SK-N-SH treated with all-trans-retinoic acid at 6 μM for 48 hours (cell line): ENCODE results near the gene RPL32.

ENCODE experiments used
- ATAC-seq: fragments of 200-7000 bp; cut with Tn5 transposase; 3 replicates; pipeline ENCODE4 v1.9.1; 2020; ENCODE audit warnings: mild to moderate bottlenecking, moderate library complexity
- BACH2 ChIP-seq: fragments of 250-450 bp; sonication (Bioruptor Pico); IDR thresholded peaks from 2 replicates; pipeline ENCODE4 v1.9.0; 2021; ENCODE audit warnings: mild to moderate bottlenecking, borderline replicate concordance
- CREB5 ChIP-seq: fragments of 250-450 bp; sonication (Bioruptor Pico); IDR thresholded peaks from 2 replicates; pipeline ENCODE4 v1.5.1; 2020; ENCODE audit warnings: low read depth, mild to moderate bottlenecking, moderate library complexity
- CSDC2 ChIP-seq: fragments of 250-450 bp; sonication (Bioruptor Pico); IDR thresholded peaks from 2 replicates; pipeline ENCODE4 v1.5.0; 2020; ENCODE audit warnings: mild to moderate bottlenecking, moderate library complexity
- CSRNP3 ChIP-seq: fragments of 250-450 bp; sonication (Bioruptor Pico); IDR thresholded peaks from 2 replicates; pipeline ENCODE4 v1.5.1; 2021; ENCODE audit warnings: mild to moderate bottlenecking, moderate library complexity
- ESRRG ChIP-seq: fragments of 250-450 bp; sonication (Bioruptor Pico); IDR thresholded peaks from 2 replicates; pipeline ENCODE4 v1.6.1; 2021; ENCODE audit warnings: mild to moderate bottlenecking
- GLIS3 ChIP-seq: fragments of 250-450 bp; sonication (Bioruptor Pico); IDR thresholded peaks from 2 replicates; pipeline ENCODE4 v1.5.0; 2020; ENCODE audit warnings: mild to moderate bottlenecking, moderate library complexity
- ISL1 ChIP-seq: fragments of 250-450 bp; sonication (Bioruptor Pico); IDR thresholded peaks from 2 replicates; pipeline ENCODE4 v2.1.2; 2022; ENCODE audit warnings: mild to moderate bottlenecking, moderate library complexity
- OSR1 ChIP-seq: fragments of 250-450 bp; sonication (Bioruptor Pico); IDR thresholded peaks from 2 replicates; pipeline ENCODE4 v1.8.0; 2022; ENCODE audit warnings: moderate library complexity, mild to moderate bottlenecking, inconsistent platforms
- PATZ1 ChIP-seq: fragments of 250-450 bp; sonication (Bioruptor Pico); IDR thresholded peaks from 2 replicates; pipeline ENCODE4 v1.8.0; 2020; ENCODE audit warnings: mild to moderate bottlenecking, moderate library complexity, borderline replicate concordance
- POU6F1 ChIP-seq: fragments of 250-450 bp; sonication (Bioruptor Pico); IDR thresholded peaks from 2 replicates; pipeline ENCODE4 v1.8.0; 2021; ENCODE audit warnings: low read depth, mild to moderate bottlenecking, moderate library complexity, borderline replicate concordance
- PPARA ChIP-seq: fragments of 250-450 bp; sonication (Bioruptor Pico); IDR thresholded peaks from 2 replicates; pipeline ENCODE4 v1.5.0; 2020; ENCODE audit warnings: mild to moderate bottlenecking, borderline replicate concordance
- SNAI2 ChIP-seq: fragments of 250-450 bp; sonication (Bioruptor Pico); IDR thresholded peaks from 2 replicates; pipeline ENCODE4 v1.5.0; 2020; ENCODE audit warnings: mild to moderate bottlenecking, moderate library complexity
- TCF4 ChIP-seq: fragments of 250-450 bp; sonication (Bioruptor Pico); IDR thresholded peaks from 2 replicates; pipeline ENCODE4 v1.8.0; 2021; ENCODE audit warnings: mild to moderate bottlenecking, moderate library complexity, borderline replicate concordance
- TOX ChIP-seq: fragments of 250-450 bp; sonication (Bioruptor Pico); IDR thresholded peaks from 2 replicates; pipeline ENCODE4 v1.8.0; 2021; ENCODE audit warnings: mild to moderate bottlenecking, moderate library complexity, borderline replicate concordance
- TSHZ2 ChIP-seq: fragments of 250-450 bp; sonication (Bioruptor Pico); IDR thresholded peaks from 2 replicates; pipeline ENCODE4 v1.5.0; 2020; ENCODE audit warnings: mild to moderate bottlenecking, moderate library complexity
- ZC3H10 ChIP-seq: fragments of 250-450 bp; sonication (Bioruptor Pico); IDR thresholded peaks from 2 replicates; pipeline ENCODE4 v1.5.1; 2021; ENCODE audit warnings: mild to moderate bottlenecking, moderate library complexity
- ZFP3 ChIP-seq: fragments of 250-450 bp; sonication (Bioruptor Pico); IDR thresholded peaks from 2 replicates; pipeline ENCODE4 v1.5.0; 2020; ENCODE audit warnings: mild to moderate bottlenecking, moderate library complexity
- ZFP30 ChIP-seq: fragments of 450-650 bp; formaldehyde crosslinking; IDR thresholded peaks from 2 replicates; pipeline ENCODE4 v1.5.0; 2022; ENCODE audit warnings: mild to moderate bottlenecking, moderate library complexity
- ZNF70 ChIP-seq: fragments of 450-650 bp; formaldehyde crosslinking; IDR thresholded peaks from 2 replicates; pipeline ENCODE4 v1.5.0; 2020; ENCODE audit warnings: mild to moderate bottlenecking, moderate library complexity
- ZNF8 ChIP-seq: fragments of 450-650 bp; formaldehyde crosslinking; IDR thresholded peaks from 2 replicates; pipeline ENCODE4 v1.5.0; 2020; ENCODE audit warnings: mild to moderate bottlenecking, moderate library complexity

RPL32 gene

GRCh38 chr3:12837295-12837986 lies 3.9 kb downstream of the RPL32 start:
- ATAC-seq, result no peak
- TF ChIP-seq ISL1 (CRISPR knock-in tag) (no peak), CREB5 (CRISPR knock-in tag) (no peak), ZNF8 (no peak)

- TF ChIP-seq PPARA (CRISPR knock-in tag) (no peak), ZFP3 (no peak), TOX (CRISPR knock-in tag) (no peak), ZFP30 (CRISPR knock-in tag) (no peak), CSDC2 (CRISPR knock-in tag) (no peak), ZNF8 (no peak), ESRRG (CRISPR knock-in tag) (no peak), ZC3H10 (CRISPR knock-in tag) (no peak), TCF4 (CRISPR knock-in tag) (no peak), GLIS3 (no peak), BACH2 (CRISPR knock-in tag) (no peak), TSHZ2 (CRISPR knock-in tag) (no peak), POU6F1 (CRISPR knock-in tag) (no peak)
- no peak for ATAC-seq
Measured at GRCh38 chr3:12835052-12835665, 6.2 kb downstream of the RPL32 start.

- ATAC-seq, result no peak; the same call in 2 of the 3 replicates
- TF ChIP-seq ZC3H10 (CRISPR knock-in tag) (no peak), CSRNP3 (CRISPR knock-in tag) (no peak), ZFP3 (no peak), ZFP30 (CRISPR knock-in tag) (no peak), ESRRG (CRISPR knock-in tag) (no peak), PATZ1 (CRISPR knock-in tag) (no peak), ZNF70 (CRISPR knock-in tag) (no peak), OSR1 (CRISPR knock-in tag) (no peak), TCF4 (CRISPR knock-in tag) (no peak), TOX (CRISPR knock-in tag) (no peak), SNAI2 (CRISPR knock-in tag) (no peak)
Measured at GRCh38 chr3:12833222-12834161, 7.9 kb downstream of the RPL32 start.
